GM18511 (cell line): ENCODE data around the gene RAB5B.
"Not testable (repeated sequence)": the region's sequence is repeated elsewhere in the genome, so short reads cannot be mapped to it uniquely, and the experiment has no call there.

Experiments
- ATAC-seq: cut with Tn5 transposase; IDR thresholded peaks from one replicate; pipeline ENCODE4 v1.9.1; 2021; ENCODE audit warnings: mild to moderate bottlenecking, moderate library complexity; ENCODE audit not compliant: unreplicated experiment

Gene RAB5B

DNA sequence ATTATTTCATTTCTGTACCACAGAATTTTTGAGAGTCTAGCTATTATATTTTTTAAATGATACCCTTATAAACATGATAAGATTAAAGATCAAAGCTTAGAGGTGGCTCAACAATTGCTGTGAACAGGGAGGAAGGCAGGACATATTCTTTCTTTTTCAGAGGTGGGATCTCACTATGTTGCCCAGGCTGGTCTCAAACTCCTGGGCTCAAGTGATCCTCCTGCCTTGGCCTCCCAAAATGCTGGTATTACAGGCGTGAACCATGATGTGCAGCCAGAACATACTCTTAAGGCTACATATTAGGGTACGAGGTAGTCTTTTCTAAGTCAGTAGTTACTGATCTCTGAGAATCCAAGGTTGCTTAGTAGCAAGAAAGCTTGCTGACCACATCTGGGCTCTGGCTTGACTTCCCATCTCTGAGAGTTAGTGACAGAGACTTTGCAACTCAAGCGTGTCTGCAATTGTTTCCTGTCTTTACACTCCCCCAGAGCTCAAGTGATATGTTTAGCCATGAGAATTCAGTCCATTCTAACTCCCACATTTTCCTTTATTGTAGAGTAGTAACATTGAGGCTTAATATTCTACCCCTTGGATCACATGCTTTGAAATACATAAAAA is 8.6 kb downstream of the RAB5B start:
- ATAC-seq = peak; percentile 86

DNA sequence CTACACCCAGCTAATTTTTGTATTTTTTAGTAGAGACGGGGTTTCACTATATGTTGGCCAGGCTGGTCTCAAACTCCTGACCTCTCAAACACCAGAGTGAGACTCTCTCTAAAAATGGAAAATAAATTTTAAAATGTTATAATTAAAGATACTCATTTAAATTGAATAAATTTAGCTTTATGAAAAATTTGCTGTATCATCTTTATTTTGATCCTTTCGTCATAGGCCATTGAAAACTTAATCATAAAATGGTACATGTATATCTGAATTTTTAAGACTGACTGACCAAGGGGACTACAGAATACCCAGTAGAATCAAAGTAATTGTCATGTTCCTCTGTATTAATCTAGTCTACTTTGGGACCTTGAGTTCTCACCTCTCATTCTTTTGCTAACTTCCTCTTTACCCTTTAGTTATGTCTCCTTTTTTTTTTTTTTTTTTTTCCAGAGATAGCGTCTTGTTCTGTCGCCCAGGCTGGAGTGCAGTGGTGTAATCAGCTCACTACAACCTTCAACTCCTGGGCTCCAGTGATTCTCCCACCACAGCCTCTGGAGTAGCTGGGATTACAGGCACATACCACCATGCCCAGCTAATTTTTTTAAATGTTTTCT is 9.5 kb downstream of the RAB5B start:
- no peak for ATAC-seq

DNA sequence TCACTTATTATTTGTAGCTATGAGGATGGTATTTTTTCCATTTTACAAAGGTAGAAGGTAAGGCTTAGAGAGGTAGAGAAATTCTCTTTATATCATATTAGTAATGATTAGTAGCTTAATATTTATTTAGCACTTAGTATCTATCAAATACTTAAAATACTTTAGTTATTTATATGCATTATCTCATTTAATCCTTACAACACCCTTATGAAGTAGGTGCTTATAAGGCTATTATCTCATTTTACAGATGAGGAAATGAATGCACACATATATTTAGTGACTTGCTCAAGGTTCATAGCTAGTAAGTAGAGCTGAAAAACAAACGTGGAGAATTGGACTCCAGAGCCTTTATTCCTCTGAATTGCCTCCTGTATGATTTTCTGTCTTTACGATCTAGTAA is 11.0 kb downstream of the RAB5B start:
- no peak for ATAC-seq

DNA sequence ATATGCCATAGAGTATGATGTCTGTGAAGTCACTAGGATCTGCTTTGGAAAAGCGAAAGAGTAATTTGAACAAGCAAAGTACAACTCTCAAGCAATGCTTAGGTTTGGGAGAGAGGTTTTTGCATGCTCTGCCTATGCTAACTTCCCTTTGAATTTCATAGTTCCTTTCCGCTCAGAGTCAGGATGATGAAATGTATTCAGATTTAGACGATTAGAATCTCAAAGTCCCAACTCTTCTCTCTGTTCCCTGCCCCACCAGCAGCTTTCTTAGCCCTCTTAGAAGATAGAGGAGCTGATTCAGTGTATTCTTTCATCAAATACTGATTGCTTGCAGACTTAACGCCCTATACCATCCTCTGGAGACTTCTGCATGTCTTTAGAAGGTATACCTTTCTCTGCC is 11.5 kb downstream of the RAB5B start:
- no peak for ATAC-seq

DNA sequence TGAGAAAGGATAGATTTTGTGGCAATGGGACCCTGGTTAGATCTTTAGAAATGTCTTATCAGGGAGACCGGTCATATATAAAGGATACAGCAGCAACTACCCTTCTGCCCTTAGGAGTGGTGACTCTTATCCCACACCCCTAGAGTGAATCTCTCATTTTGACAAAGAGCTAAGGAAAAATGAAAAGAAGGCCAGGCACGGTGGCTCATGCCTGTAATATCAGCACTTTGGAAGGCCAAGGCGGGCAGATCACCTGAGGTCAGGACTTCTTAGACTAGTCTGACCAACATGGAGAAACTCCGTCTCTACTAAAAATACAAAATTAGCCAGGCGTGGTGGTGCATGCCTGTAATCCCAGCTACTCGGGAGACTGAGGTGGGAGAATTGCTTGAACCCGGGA is 12.1 kb downstream of the RAB5B start:
- ATAC-seq = not testable (repeated sequence)

DNA sequence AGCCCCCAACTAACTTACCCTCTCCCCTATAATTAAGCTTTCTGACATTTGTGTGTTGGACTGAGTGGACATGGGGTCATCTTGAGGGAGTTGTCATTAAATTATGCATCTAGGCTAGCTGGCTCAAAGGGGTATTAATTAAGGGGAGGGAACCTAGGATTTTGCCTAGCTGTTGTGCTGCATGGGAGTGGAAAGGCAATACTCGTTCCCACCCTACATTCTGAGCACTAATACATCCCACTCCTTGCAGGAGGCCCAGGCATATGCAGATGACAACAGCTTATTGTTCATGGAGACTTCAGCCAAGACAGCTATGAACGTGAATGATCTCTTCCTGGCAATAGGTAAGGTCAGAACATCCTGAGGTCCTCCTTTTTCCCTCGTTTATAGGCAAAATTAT is 17.2 kb downstream of the RAB5B start:
- no peak for ATAC-seq

DNA sequence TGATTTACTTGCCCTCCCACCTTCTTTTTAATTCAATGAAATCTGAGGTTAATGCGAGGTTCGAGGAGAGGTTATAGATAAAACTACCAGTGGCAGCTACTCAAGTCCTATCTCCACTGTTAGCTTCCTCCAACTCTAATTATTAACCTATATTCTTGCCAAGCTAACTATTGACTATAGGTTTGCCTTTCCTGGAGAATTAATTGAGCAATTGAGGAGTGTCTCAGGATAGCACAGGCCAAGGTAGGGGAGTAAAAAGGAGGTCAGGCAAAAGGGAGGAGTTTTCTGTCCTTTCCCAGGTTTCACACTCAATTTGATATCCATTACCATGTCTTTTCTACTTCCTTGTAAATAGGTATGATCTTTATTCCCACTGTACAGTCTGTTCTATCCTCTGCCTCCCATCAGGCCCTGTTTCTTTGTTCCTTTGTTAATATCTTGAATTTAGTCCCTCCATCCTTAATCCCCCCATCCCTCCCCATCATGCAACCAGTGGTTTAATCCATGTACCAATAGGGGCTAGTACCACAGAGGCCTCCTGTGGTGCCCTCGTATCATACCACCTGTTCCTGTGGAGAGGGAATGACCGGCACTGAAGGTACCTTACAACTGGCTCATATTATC is 19.5 kb downstream of the RAB5B start:
- no peak for ATAC-seq

DNA sequence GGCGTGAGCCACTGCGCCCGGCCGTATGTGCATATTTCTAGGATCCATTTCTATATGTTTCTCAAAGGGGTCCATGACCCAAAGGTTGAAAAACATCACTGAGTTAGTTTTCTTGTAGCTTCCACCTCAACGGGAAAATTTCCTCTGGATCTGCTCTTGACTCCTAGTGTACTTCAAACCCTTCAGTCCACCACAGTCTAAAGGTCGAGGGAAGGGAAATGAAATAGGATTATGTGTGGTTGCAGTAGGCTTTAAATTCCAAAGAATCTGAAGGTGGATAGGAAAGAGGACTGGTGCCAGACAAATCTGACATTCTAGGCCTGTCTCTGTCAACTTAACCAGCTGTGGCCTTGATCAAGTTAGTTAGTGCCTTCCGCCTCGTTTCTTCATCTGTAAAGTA is 21.5 kb downstream of the RAB5B start:
- no peak for ATAC-seq

DNA sequence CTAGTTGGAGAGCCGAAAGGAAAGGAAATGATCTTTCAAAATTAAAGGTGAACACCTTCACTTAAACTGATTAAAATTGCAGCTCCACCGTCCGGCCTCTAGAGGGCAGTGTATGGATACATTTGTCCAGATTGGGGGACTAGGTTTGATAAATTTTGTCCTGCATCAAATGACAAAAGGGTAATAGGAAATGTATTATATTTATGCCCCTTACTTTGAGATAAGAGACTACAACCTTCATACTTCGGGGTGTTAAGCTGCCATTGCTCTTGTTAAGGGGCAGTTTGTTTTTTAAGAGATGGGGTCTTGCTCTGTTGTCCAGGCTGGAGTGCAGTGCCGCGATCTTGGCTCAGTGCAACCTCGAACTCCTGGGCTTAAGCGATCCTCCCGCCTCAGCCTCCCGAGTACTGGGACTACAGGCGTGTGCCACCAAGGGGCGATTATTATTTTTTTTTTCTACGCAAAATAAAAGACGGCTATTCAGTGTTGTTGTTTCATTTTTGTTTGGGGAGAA is 22.4 kb downstream of the RAB5B start:
- ATAC-seq = no peak

DNA sequence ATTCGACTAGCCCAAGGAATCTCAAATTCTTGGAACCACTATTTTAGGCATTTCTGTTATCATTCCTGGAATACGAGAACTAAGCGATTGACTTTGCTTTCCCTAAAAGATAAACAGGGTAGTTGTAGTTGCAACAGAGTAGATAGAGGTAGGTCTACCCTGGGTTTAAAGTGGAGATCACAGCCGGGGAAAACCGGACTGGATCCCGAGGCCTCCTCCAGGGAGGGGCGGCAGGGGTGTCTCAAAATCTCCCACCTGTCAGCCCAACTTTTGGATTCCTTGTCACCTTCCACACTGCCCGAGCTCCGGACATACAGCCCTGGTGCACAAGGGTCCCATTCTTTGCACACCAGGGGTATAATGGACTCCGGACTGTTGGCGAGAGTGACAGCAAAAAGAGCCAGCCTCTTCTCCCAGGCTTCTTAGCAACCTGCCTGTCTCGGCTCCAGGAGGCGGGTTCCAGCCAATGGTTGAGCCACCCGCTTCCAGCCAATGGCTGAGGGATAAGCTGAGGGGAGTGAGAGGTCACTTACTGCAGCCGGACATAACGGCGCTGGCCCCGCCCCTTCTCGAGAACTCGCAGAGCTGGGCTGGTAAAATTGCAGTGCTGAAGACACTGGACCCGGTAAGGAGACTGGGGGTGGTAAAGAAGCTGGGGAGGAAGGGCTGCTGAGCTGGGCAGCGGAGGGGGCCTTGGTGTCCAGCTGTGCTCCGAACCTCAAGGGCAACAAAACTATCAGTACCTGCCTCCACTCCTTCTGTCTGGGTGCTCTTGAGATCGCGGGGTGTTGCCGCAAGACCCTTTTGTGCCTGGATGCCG is 23.0 kb downstream of the RAB5B start, which contains the start of gene SUOX:
Gene SUOX, plus strand, starts transcription at position 562 of the 820 bp plus-strand sequence. CDS start 4,946 bp downstream, outside the sequence.
- peak; percentile 99 for ATAC-seq

DNA sequence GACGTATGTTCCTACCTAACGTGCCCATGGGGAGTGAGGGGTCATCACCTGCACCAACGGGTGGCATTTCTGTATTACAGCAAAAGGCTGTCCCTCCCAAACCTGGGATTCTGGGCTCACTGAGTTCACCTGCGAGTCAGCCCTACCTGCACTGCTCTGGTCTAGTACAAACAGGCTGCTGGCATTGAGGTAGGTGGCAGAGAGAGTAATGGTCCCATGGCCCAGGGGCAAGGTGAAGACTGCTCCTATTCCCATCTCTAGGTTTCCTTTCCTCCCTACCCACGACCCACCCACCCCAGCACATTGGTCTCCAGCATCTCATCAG is 23.6 kb downstream of the RAB5B start:
- peak; percentile 12 for ATAC-seq

DNA sequence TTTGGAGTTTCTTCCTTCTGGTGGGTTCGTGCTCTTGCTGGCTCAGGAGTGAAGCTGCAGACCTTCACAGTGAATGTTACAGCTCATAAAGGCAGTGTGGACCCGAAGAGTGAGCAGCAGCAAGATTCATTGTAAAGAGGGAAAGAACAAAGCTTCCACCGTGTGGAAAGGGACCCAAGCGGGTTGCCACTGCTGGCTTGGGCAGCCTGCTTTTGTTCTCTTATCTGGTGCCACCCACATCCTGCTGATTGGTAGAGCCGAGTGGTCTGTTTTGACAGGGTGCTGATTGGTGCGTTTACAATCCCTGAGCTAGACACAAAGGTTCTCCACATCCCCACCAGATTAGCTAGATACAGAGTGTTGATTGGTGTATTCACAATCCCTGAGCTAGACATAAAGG is 25.6 kb downstream of the RAB5B start:
- not testable (repeated sequence) for ATAC-seq

DNA sequence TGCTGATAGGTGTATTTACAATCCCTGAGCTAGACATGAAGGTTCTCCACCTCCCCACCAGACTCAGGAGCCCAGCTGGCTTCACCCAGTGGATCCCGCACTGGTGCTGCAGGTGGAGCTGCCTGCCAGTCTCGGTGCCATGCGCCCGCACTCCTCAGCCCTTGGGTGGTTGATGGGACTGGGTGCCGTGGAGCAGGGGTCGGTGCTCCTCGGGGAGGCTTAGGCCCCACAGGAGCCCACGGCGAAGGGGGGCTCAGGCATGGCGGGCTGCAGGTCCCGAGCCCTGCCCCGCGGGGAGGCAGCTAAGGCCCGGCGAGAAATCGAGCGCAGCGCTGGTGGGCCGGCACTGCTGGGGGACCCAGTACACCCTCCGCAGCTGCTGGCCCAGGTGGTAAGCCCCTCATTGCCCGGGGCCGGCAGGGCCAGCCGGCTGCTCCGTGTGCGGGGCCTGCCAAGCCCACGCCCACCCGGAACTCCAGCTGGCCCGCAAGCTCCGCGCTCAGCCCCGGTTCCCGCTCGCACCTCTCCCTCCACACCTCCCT is 26.2 kb downstream of the RAB5B start:
- not testable (repeated sequence) for ATAC-seq

DNA sequence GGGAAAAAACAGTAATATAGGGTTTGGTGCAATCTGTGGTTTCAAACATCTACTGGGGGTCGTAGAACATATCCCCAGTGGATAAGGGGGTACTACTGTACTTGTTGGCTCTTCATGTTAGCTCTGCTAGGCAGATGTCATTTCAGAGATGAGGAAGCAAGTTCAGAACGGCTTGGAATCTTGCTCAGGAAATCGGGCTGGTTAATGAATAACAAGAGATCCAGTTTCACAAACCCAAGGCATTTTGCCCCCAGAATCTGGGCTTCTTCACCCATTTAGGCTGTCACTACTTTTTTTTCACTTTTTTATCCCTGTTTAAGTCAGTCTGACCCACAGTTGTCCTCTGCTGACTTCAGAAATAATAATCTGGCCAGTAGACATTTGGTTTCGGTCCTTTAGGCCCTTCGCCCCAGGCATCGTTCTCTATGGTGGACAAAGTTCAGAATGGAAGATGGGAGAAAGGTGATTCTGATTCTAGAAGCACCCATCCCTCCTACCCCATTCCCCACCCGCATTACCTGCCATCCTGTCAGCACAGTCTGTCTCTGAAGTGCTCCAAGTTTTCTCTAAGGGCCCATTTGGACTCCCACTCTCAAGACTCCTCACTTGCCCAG is 27.7 kb downstream of the RAB5B start:
- ATAC-seq = no peak

DNA sequence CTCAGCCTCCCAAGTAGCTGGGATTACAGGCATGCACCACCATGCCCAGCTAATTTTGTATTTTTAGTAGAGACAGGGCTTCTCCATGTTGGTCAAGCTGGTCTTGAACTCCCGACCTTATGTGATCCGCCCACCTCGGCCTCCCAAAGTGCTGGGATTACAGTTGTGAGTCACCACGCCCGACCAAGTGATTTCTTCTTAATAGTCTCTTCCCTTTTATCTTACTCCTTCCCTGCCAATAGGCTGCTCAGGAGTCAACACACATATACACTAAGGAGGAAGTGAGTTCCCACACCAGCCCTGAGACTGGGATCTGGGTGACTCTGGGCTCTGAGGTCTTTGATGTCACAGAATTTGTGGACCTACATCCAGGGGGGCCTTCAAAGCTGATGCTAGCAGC is 29.5 kb downstream of the RAB5B start:
- ATAC-seq = not testable (repeated sequence)

DNA sequence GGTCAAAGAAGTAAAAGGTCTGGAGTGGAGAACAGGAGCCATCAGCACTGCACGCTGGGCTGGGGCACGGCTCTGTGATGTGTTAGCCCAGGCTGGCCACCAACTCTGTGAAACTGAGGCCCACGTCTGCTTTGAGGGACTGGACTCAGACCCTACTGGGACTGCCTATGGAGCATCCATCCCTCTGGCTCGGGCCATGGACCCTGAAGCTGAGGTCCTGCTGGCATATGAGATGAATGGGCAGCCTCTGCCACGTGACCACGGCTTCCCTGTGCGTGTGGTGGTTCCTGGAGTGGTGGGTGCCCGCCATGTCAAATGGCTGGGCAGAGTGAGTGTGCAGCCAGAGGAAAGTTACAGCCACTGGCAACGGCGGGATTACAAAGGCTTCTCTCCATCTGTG is 30.3 kb downstream of the RAB5B start:
- no peak for ATAC-seq

DNA sequence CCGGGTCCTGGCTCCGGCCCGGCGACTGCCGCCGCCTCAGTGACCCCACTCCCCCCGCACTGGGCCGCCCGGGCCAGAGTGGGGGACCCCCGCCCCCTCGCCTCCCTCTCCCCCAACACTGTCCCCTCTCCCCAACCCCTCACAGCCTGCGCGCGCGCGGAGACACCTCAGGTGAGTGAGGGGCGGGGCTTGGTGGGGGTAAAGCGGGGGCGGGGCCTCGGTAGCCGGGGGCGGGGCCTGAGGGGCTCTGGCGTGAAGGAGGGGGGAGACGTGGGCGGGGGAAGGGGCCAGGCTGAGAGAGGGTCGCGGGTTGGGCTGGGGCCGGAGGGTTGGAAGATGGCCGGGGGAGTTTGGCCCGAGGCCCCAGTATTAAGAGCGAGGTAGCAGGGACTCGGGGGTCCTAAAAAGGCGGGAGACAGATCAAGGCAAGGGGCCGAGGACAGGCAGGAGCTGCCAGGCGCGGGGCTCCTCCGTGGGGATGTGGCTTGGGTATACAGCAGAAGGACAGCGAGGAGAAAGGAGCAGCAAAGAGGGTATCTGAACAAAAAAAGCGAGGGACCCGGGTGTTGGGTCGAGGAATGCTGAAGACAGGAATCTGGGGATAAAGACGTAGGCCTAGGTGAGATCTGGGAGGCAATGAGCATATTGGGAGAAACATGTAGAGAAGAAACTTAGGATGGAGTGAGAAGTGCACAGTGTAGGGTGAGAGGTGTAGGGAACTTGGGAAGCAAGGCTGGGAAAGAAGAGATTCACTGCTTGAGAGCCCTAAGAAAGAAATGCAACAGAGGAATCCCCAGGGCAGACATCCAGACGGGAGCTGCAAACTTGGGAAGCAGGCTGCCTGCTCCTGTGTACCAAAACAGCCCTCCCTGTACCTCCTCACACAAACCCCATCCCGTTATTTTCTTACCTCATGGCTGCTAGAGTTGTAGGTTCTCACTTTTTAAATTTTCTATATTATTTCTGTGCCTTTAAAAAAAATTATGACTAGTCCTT is 34.0 kb downstream of the RAB5B start:
- ATAC-seq = peak; percentile 68

DNA sequence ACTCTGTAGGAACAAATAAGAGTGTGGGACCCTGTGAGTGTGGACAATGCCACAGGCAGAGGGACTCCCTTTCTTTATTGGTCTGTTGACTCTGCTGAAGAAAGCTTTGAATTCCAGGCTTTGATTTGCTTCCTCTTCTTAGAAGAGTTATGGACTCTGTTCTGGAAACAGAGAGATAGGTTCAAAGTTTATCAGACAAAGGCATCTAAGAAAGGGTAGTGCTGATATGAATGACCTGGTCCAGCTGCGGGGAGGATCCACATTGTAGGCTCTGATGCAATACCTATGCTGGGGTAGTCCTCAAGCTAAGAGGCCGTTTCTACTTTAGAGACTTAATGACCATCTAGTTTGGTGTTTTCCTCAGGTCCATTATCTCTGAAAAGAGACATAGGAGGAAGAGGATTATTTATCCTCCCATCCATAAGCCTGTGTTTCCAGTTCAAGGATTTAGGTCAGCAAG is 36.3 kb downstream of the RAB5B start:
- ATAC-seq = no peak

DNA sequence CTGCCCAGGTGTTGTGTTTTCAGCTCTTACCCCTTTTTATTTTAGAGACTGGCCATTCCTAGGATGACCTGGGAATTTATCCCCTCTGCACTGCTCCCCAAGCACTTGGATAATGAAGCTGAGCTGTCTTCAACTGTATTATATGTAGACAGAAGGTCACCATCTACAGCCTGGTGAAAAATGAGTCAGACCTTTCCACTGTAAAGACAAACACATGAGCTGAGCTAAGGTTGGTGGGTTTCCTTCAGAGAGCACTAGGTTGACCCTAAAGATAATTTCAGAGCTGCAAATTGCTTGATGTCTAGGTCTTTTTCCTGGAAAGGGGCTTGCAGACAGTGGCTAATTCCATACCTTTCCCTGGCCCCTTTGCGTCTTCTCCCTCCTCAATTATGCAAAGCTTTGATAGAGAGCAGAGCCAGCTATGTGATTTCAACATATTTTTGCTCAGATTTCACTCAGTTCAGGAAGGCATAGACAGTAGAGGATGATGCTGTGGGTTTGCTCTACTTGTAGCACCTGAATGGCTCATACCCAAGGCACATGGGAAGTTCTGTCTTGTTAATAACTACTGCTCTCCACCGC is 37.7 kb downstream of the RAB5B start:
- ATAC-seq = no peak
